22Rv1 (cell line): ENCODE measurements around the gene CDC42BPB.

Experiments used
- H3K27ac ChIP-seq: fragments of 450-650 bp; 2 replicates; pipeline ENCODE4 v1.5.1; 2017
- ZFX ChIP-seq: fragments of 450-650 bp; IDR thresholded peaks from 2 replicates; pipeline ENCODE4 v1.6.1; 2017; ENCODE audit warnings: antibody characterized with exemption, borderline replicate concordance
- TF ChIP-seq, protein P1 (sequence below): fragments of 450-650 bp; IDR thresholded peaks from 2 replicates; pipeline ENCODE4 v1.5.1; 2017; ENCODE audit warnings: mild to moderate bottlenecking

CDC42BPB gene

DNA sequence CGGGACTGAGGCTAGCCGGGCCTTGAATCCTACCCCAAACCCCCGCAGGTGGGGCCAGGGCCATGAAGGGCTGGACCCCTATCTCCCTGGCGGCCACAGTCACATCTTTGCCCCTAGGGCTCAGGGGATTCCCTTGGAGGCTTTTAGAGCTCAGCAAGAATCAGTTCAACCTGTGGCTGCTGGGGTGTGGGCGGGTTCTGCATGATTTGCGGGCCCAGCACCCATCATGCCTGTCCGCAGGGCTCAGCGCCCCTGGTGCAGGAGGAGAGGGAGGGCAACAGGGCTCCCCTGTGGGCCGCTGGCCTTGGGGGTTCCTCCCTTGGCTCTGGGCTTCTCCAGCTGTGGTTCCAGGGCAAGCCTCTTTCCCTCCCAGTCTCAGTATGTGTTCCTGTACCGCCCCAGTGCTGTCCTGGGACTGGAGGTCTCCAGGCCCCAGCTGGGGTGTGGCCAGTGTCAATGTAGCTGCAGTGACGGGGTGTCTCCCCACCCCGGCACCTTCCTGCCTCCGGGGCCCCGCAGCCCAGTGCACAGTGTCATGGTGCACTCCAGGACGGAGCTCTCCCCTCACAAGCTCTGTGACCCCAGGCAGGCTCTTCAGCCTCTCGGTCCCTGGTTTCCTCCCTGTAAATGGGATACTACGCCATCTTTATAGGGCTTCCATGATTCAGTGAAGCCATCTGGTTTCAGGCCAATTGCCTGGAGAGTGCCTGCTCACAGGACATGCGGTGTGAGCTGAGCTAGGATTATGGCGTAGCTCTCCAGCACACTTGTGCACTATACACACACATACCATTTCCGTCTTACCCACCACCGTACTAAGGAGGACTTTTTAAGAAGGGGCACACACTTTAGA is 16.8 kb upstream of the CDC42BPB start:
- TF ChIP-seq, protein P1, sequence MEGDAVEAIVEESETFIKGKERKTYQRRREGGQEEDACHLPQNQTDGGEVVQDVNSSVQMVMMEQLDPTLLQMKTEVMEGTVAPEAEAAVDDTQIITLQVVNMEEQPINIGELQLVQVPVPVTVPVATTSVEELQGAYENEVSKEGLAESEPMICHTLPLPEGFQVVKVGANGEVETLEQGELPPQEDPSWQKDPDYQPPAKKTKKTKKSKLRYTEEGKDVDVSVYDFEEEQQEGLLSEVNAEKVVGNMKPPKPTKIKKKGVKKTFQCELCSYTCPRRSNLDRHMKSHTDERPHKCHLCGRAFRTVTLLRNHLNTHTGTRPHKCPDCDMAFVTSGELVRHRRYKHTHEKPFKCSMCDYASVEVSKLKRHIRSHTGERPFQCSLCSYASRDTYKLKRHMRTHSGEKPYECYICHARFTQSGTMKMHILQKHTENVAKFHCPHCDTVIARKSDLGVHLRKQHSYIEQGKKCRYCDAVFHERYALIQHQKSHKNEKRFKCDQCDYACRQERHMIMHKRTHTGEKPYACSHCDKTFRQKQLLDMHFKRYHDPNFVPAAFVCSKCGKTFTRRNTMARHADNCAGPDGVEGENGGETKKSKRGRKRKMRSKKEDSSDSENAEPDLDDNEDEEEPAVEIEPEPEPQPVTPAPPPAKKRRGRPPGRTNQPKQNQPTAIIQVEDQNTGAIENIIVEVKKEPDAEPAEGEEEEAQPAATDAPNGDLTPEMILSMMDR, result no peak
- TF ChIP-seq ZFX, result no peak
- H3K27ac ChIP-seq, result no peak overlapping the region

DNA sequence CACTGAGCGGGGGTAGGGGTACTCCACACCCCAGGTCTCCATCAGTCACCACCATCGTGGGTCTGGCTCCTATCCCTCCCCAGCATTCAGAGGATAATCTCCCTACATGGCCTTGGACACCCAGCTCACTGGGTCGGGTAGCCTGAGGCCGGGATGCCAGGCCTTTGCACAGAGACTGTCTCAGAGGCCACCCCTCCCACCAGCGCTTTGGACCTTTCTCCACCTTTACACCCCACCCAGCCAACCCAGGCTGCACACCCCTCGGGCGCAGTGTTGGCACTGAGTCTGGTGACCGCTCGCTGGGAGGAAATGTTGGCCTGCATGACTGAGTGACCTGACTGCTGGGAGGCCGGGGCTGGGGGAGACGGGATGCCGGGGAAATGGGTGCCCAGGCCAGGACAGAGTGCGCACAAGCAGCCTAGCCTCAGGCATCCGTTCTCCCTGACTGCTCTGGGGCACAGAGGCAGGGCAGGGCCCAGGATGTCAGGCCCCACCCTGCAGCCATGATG is 16.1 kb upstream of the CDC42BPB start:
- TF ChIP-seq ZFX, result no peak
- TF ChIP-seq, protein P1, result no peak
- no peak overlapping the region for H3K27ac ChIP-seq

DNA sequence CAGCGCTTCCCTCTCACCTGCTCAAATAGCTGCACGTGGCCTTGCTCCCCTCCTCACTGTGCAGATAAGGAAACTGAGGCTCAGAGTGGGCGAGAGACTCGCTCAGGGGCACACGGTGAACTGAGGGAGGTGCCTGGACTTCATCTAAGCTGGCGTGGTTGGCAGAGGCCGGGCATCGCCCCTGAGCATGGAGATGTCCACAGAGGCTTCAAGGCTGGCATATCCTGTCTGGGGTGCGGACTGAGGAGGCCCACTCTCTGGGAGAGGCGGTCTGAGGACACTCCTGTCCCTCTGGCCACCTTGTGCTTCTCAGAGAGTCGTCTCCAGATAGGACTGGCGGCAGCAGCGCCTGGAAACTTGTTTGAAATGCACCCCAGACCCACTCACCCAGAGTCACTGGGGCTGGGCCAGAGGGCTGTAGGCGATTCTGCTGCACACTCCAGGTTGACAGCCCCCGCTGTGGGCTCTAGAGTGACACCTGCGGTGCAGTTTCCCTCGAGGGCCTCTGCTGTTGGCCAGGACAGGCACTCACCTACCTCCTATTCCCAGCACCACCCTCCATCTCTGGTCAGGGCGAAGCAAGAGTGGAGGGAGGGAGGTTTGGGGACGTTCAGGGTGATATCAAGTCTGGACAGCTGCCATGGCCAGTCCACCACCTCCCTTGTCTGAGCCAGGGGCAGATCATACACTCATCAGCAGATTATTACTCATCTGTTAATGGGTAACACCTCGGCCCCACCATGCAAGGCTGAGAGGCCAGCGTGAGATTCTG is 15.4 kb upstream of the CDC42BPB start:
- H3K27ac ChIP-seq, result no peak overlapping the region
- no peak for TF ChIP-seq ZFX
- TF ChIP-seq, protein P1, result peak; percentile 23; the same call in 1 of the 2 replicates

DNA sequence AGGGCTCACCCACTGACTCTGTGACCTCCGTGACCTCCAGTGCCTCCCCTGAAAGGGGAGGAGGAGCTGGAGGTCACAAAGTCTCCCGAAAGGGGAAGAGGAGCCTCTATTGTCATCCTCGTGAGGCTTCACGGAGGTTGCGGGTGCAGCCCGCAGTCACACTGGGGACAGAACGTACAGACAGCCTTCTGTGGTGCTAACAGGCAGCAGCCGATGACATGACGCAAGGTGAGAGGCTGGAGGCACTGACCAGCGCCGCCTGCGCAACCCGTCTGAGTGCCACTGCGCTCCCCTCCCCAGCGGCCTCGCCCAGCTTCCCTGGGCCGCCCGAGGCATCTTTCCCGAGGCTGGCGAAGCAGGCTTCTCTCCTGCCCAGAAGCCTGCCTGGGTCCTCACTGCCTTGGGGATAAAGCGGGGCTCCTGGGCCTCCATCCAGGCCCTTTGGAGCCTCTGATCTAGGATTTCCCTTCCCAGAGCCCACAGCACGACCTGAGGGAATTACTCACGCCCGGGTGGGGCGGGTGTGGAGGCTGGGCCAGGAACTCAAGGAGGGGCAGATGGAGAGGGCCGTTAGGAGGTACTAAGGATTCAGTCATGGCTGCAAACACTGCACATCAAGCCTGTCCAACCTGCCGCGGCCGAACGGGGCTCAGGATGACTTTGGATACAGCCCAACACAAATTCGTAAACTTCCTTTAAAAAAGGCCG is 14.3 kb upstream of the CDC42BPB start:
- H3K27ac ChIP-seq, result no peak overlapping the region
- no peak for TF ChIP-seq ZFX
- TF ChIP-seq, protein P1, result no peak

DNA sequence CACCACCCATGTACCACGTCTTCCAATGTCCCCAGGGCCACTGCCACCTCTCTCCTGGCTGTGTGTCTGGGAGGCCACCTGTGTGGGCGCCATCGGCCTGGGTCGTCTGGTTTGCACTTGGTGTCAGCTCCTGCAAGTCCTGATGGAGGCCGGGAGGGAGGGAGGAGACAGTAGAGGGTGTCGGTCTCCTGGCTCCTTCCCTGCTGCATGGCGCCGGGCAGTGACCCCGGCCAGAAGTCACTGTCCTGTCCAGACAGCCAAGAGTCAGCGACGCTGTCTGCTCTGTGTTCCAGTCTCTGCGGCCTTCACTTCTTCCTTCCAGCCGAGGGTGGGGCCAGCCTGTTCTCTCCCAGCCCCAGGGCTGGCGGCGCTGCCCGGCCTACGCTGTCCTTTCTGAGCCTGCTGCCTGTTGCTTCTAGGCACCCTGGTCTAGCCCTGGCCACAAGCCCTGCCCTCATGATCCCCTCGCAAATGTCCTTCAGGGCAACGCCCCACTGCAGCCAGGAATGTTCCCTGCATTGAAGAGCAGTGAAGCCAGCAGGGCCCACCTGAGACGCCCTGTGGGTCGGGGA is 13.7 kb upstream of the CDC42BPB start:
- TF ChIP-seq, protein P1, result no peak
- no peak for TF ChIP-seq ZFX
- no peak overlapping the region for H3K27ac ChIP-seq

DNA sequence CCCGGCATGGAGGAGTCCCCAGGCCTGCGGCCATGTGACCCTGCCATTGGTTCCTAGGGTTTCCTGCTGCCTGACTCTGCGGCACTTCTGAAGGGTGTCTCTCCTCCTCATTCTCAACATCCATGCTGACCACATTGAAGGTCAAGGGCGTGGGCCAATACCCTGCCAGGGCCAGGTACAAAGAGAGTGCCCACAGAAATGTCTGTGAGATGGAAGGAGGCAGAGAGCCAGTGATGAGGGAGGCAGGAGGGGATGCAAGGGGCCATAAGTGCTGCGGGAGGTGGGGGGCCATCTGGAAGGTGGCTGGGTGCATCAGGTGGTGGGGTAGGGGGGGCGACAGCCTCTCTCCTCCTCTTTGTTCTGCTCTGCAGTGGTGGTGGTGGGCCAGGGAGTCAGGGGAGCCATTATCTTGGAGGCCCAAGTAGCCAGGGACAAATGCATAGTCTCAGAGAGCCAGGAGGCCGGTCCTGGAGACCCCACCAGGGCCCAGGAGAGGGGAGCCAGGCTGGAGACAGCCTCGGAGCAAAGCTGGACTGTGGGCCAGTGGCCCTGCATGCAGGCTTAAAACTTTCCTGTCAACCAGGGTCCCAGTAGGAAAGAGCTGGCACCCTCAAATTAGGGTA is 13.0 kb upstream of the CDC42BPB start:
- TF ChIP-seq, protein P1, result no peak
- no peak for TF ChIP-seq ZFX
- H3K27ac ChIP-seq, result no peak overlapping the region
